ENCODE data around the gene POPDC3.

DNA sequence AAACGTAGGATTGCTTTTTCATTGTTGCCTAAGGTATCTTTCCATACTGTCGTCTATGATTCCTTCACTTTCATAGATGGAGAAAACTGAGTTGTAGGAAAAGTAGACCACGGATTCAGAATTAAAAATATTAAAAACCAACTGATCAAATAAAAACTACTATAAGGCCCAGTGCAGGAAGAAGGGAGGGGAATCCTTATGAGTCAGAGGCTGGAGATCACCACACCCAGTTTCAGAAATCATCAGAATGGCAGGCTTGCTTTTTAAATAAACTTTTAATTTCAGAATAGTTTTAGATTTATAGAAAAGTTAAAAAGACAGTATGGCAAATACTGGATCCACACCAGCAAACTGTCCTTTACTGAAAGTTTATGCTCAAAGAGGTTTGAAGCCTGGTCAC is 32.0 kb upstream of the POPDC3 start:
- TF ChIP-seq, protein P1, sequence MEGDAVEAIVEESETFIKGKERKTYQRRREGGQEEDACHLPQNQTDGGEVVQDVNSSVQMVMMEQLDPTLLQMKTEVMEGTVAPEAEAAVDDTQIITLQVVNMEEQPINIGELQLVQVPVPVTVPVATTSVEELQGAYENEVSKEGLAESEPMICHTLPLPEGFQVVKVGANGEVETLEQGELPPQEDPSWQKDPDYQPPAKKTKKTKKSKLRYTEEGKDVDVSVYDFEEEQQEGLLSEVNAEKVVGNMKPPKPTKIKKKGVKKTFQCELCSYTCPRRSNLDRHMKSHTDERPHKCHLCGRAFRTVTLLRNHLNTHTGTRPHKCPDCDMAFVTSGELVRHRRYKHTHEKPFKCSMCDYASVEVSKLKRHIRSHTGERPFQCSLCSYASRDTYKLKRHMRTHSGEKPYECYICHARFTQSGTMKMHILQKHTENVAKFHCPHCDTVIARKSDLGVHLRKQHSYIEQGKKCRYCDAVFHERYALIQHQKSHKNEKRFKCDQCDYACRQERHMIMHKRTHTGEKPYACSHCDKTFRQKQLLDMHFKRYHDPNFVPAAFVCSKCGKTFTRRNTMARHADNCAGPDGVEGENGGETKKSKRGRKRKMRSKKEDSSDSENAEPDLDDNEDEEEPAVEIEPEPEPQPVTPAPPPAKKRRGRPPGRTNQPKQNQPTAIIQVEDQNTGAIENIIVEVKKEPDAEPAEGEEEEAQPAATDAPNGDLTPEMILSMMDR (IDR thresholded peaks at IDR 0.05) = no peak
- TF ChIP-seq POLR2A (IDR thresholded peaks at IDR 0.05) = no peak
- TF ChIP-seq POLR2AphosphoS5 (IDR thresholded peaks at IDR 0.05) = no peak
- TF ChIP-seq EP300 (IDR thresholded peaks at IDR 0.05) = no peak
